HCT116 (cell line): ENCODE results near the gene ACP7. TPM values are rescaled to one million over a fixed set of nuclear protein-coding genes. Genes with fewer than 3 reads are reported as not detected.
"Not testable (repeated sequence)": the region's sequence is repeated elsewhere in the genome, so short reads cannot be mapped to it uniquely, and the experiment has no call there.

Experiments used
- ATAC-seq: fragments of 200-7000 bp; cut with Tn5 transposase; 2 replicates; pipeline ENCODE4 v1.9.1; 2020; ENCODE audit warnings: mild to moderate bottlenecking, moderate library complexity
- BruUV-seq: library from RNA; stranded (reverse); fragments of 400-500 nt; replicated peaks from 2 replicates; lab custom pipeline; 2021; lab: Mats Ljungman, UMichigan
- CTCF ChIA-PET: fragments of 300-600 bp; sonication (Branson Sonifier 250); formaldehyde crosslinking; loops from one replicate; lab custom pipeline; 2021; ENCODE audit warnings: antibody characterized with exemption; lab: Charles Lee
- POLR2A ChIA-PET: fragments of 300-600, 350-600 bp; sonication (Branson Sonifier 250); formaldehyde crosslinking; loops from one replicate; lab custom pipeline; 2021; ENCODE audit warnings: antibody characterized with exemption; lab: Charles Lee
- RAD21 ChIA-PET, 2 experiments: fragments of 300-600 bp; sonication (Branson Sonifier 250); formaldehyde crosslinking; loops; one replicate each; lab custom pipeline; 2023; ENCODE audit warnings: low total read pairs in 2 of 2; ENCODE audit not compliant: uncharacterized antibody in 2 of 2, unreplicated experiment in 2 of 2, low non-redundant PET in 1 of 2; lab: Charles Lee
- DNase-seq: peaks from one replicate; pipeline ENCODE4 v3.0.0-alpha.2; 2010; ENCODE audit warnings: low read depth, low spot score
- H2AFZ ChIP-seq: fragments of 200-600 bp; shearing (Covaris generic), sonication (generic); 2 replicates; pipeline ENCODE4 v1.6.1; 2017; ENCODE audit warnings: low read depth, mixed run types, mixed read lengths, antibody characterized with exemption, low read length; ENCODE audit not compliant: poor library complexity, severe bottlenecking
- H3K27ac ChIP-seq: 2 replicates; pipeline ENCODE4 v1.5.1; 2012; ENCODE audit warnings: low read depth, low read length
- H3K27me3 ChIP-seq: fragments of 200-600 bp; sonication (generic); 2 replicates; pipeline ENCODE4 v1.6.1; 2016; ENCODE audit warnings: mixed run types, low read length, mixed read lengths; ENCODE audit not compliant: insufficient read depth
- H3K36me3 ChIP-seq, 2 experiments: fragments of 200-500 bp in 1 of 2; fragments of 200-600 bp in 1 of 2; sonication (Bioruptor generic) in 1 of 2; sonication (generic) in 1 of 2; 2 replicates each; pipeline versions ENCODE4 v1.5.1 to v1.6.1; 2014 to 2016; ENCODE audit warnings: low read length in 2 of 2, inconsistent platforms in 1 of 2, mixed read lengths in 1 of 2, mixed run types in 1 of 2; ENCODE audit not compliant: insufficient read depth in 2 of 2, control insufficient read depth in 1 of 2
- H3K4me1 ChIP-seq, 2 experiments: fragments of 200-600 bp in 1 of 2; sonication (generic) in 1 of 2; 2 replicates each; pipeline versions ENCODE4 v1.5.1 to v1.6.1; 2012 to 2017; ENCODE audit warnings: low read length in 2 of 2, inconsistent platforms in 1 of 2, mild to moderate bottlenecking in 1 of 2, mixed read lengths in 1 of 2, mixed run types in 1 of 2, moderate library complexity in 1 of 2; ENCODE audit not compliant: insufficient read depth in 2 of 2, control insufficient read depth in 1 of 2
- H3K4me2 ChIP-seq: fragments of 200-600 bp; sonication (generic); 2 replicates; pipeline ENCODE4 v1.6.1; 2017; ENCODE audit warnings: mixed run types, low read length, mixed read lengths
- H3K4me3 ChIP-seq, 2 experiments: fragments of 200-600 bp in 1 of 2; sonication (generic) in 1 of 2; replicated peaks in 1 of 2; 2 replicates each; pipeline ENCODE4 v1.5.1; 2011 to 2016; ENCODE audit warnings: low read length in 2 of 2, control low read depth in 1 of 2, low read depth in 1 of 2, mild to moderate bottlenecking in 1 of 2, mixed read lengths in 1 of 2, mixed run types in 1 of 2
- H3K79me2 ChIP-seq: fragments of 200-600 bp; sonication (generic); 2 replicates; pipeline ENCODE4 v1.6.1; 2017; ENCODE audit warnings: mild to moderate bottlenecking, mixed run types, low read length, moderate library complexity, mixed read lengths; ENCODE audit not compliant: insufficient read depth
- H3K9ac ChIP-seq: fragments of 200-600 bp; sonication (generic); 2 replicates; pipeline ENCODE4 v1.6.1; 2016; ENCODE audit warnings: low read length, mixed read lengths
- H3K9me2 ChIP-seq: fragments of 200-600 bp; sonication (generic), shearing (Covaris generic); 2 replicates; pipeline ENCODE4 v1.6.1; 2017; ENCODE audit warnings: mixed run types, mild to moderate bottlenecking, moderate library complexity; ENCODE audit not compliant: insufficient read depth
- H3K9me3 ChIP-seq, 2 experiments: fragments of 200-500 bp in 1 of 2; fragments of 200-600 bp in 1 of 2; sonication (Bioruptor generic) in 1 of 2; sonication (generic) in 1 of 2; 2 replicates each; pipeline ENCODE4 v1.6.1; 2014 to 2017; ENCODE audit warnings: low read length in 2 of 2, mixed read lengths in 2 of 2, inconsistent platforms in 1 of 2, low read depth in 1 of 2, mild to moderate bottlenecking in 1 of 2, mixed run types in 1 of 2, moderate library complexity in 1 of 2; ENCODE audit not compliant: control insufficient read depth in 1 of 2, insufficient read depth in 1 of 2
- H4K20me1 ChIP-seq: fragments of 200-600 bp; sonication (generic), shearing (Covaris generic); 2 replicates; pipeline ENCODE4 v1.6.1; 2017; ENCODE audit warnings: mixed run types, mild to moderate bottlenecking, moderate library complexity; ENCODE audit not compliant: insufficient read depth
- POLR2A ChIP-seq: IDR thresholded peaks from 2 replicates; pipeline ENCODE4 v1.7.0; 2011; ENCODE audit warnings: borderline replicate concordance; ENCODE audit not compliant: insufficient read depth, insufficient read length; ENCODE audit errors: extremely low read depth
- intact Hi-C: fragments of 100-400 bp; cut with micrococcal nuclease; formaldehyde crosslinking; loops from 2 replicates; pipeline ENCODE4 v1.10.0; 2022
- total RNA-seq: library from RNA; stranded (reverse); gene quantifications from one replicate; pipeline ENCODE4 v1.2.1, GENCODE V29; 2021; ENCODE audit not compliant: unreplicated experiment

Gene ACP7
- total RNA-seq, 1 experiment from 2014 or later, result 4.7 TPM

DNA sequence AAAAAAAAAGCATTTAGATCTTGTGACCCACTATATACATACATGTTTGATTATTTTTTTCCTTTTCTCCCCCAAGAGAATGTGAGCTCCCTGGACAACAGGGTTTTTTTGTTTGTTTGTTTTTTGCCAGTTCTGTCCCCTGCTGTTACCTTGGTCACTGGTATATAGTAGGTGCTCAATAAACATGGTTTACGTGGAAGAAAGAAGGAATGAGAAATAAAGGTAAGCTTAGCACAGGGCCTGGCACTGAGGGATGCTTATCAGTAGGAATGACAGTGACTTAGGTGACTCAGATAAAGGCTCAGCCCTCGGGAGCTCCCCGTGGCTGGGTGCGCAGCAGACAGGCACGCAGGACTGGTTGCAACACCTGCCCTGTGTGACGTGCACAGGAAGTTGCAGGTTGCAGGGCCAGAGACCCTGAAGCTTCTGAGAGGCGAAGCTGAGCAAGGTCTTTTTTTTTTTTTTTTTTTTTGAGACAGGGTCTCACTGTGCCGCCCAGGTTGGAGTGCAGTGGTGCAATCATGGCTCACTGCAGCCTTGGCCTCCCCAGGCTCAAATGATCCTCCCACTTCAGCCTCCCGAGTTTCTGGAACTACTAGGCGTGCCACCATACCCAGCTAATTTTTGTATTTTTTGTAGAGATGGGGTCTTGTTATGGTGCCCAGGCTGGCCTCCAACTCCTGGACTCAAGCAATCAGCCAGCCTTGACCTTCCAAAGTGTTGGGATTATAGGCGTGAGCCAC lies 31.1 kb downstream of the ACP7 start:
- H3K79me2 ChIP-seq, result no peaks in the 10 kb centered on the region
- ATAC-seq (no peak), DNase-seq (no peak)
- no peaks in the 10 kb centered on the region for H3K9me3 ChIP-seq
- H3K36me3 ChIP-seq, result no peaks in the 10 kb centered on the region
- no peaks in the 10 kb centered on the region for H3K27me3 ChIP-seq
- no peaks in the 10 kb centered on the region for H4K20me1 ChIP-seq
- BruUV-seq, result no TSS peak
- peaks cover 17 to 35% of the 10 kb centered on the region in 2 experiments for H3K4me1 ChIP-seq
- H2AFZ ChIP-seq, result no peak overlapping the region
- no peak for TF ChIP-seq POLR2A
- CTCF ChIA-PET, result no interaction called here
- H3K4me3 ChIP-seq, result no peak overlapping the region
- no peak overlapping the region for H3K27ac ChIP-seq
- no peak overlapping the region for H3K4me2 ChIP-seq
- no peak overlapping the region for H3K9ac ChIP-seq
- POLR2A ChIA-PET, result interaction anchor here (0.7 kb wide), 1 partner anchor 101 kb away, joined by 4 read pairs; no protein-coding TSS in a partner anchor
- no peaks in the 10 kb centered on the region for H3K9me2 ChIP-seq
- intact Hi-C loops, result no loop called here
- RAD21 ChIA-PET, result no interaction called here

DNA sequence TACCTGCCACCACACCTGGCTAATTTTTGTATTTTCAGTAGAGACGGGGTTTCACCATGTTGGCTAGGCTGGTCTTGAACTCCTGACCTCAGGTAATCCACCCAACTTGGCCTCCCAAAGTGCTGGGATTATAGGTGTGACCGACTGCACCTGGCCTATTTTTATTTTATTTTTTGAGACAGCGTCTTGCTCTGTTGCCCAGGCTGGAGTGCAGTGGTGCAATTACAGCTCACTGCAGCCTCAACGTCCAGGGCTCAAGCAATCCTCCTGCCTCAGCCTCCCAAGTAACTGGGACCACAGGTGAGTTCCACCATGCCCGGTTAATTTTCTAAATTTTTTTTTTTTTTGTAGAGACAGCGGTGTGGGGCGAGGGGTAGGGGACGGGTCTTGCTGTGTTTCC lies 32.9 kb downstream of the ACP7 start:
- intact Hi-C loops, H3K9ac ChIP-seq, H3K27me3 ChIP-seq, ATAC-seq, H3K4me2 ChIP-seq, H4K20me1 ChIP-seq, H3K9me2 ChIP-seq, H3K36me3 ChIP-seq, H3K9me3 ChIP-seq, DNase-seq, H2AFZ ChIP-seq, RAD21 ChIA-PET, BruUV-seq, CTCF ChIA-PET, H3K27ac ChIP-seq, H3K79me2 ChIP-seq, H3K4me3 ChIP-seq: not testable (repeated sequence)
- POLR2A ChIA-PET, result interaction anchor here (0.7 kb wide), 1 partner anchor 22 kb away, joined by 3 read pairs; no protein-coding TSS in a partner anchor
- H3K4me1 ChIP-seq, result peaks cover 11 to 26% of the 10 kb centered on the region in 2 experiments
